H1 (cell line): Measurements from ENCODE around the gene SMARCA1. TPM values are rescaled to one million over a fixed set of nuclear protein-coding genes. Genes with fewer than 3 reads are reported as not detected.

Source experiments
- BCL11A ChIP-seq, 2 experiments: IDR thresholded peaks; one replicate each; pipeline ENCODE4 v1.6.1; 2011; ENCODE audit warnings: low read depth in 2 of 2, low read length in 2 of 2, mild to moderate bottlenecking in 2 of 2
- CHD7 ChIP-seq: fragments of 300-600 bp; sonication (generic); IDR thresholded peaks from 2 replicates; pipeline ENCODE4 v1.7.1; 2012; ENCODE audit warnings: low read length, moderate library complexity, mild to moderate bottlenecking, inconsistent platforms; ENCODE audit not compliant: insufficient replicate concordance
- GABPA ChIP-seq: IDR thresholded peaks from 2 replicates; pipeline ENCODE4 v1.6.1; 2011; ENCODE audit warnings: mild to moderate bottlenecking, low read length, moderate library complexity, borderline replicate concordance; ENCODE audit not compliant: insufficient read depth
- KDM1A ChIP-seq: fragments of 200-600, 300-600 bp; sonication (generic); IDR thresholded peaks from 2 replicates; pipeline ENCODE4 v1.7.1; 2016; ENCODE audit warnings: mild to moderate bottlenecking, low read length, borderline replicate concordance
- POLR2A ChIP-seq, 2 experiments: IDR thresholded peaks; 1 replicate in 1 of 2; 2 replicates in 1 of 2; pipeline ENCODE4 v1.6.1; 2011; ENCODE audit warnings: low read depth in 2 of 2, low read length in 2 of 2, mild to moderate bottlenecking in 2 of 2; ENCODE audit errors: control extremely low read depth in 1 of 2
- POLR2AphosphoS5 ChIP-seq: IDR thresholded peaks from 2 replicates; pipeline ENCODE4 v1.6.1; 2011; ENCODE audit warnings: low read depth, low read length
- POU5F1 ChIP-seq: IDR thresholded peaks from 2 replicates; pipeline ENCODE4 v1.6.1; 2011; ENCODE audit warnings: low read depth, mild to moderate bottlenecking, low read length, moderate library complexity
- RBBP5 ChIP-seq: IDR thresholded peaks from 2 replicates; pipeline ENCODE4 v1.7.1; 2012; ENCODE audit warnings: low read depth, mild to moderate bottlenecking, inconsistent platforms, low read length, moderate library complexity, borderline replicate concordance
- SUZ12 ChIP-seq: fragments of 200-600 bp; sonication (generic); IDR thresholded peaks from 2 replicates; pipeline ENCODE4 v1.6.1; 2012; ENCODE audit warnings: mild to moderate bottlenecking, inconsistent platforms, low read length, moderate library complexity, mixed read lengths
- polyA plus RNA-seq, 7 experiments: library from polyadenylated mRNA; depleted of rRNA in 3 of 7; stranded (reverse) in 5 of 7; unstranded in 2 of 7; fragments of >200 nt in 5 of 7; fragments of 200-250 nt in 2 of 7; gene quantifications; 1 replicate in 5 of 7; 2 replicates in 1 of 7; 4 replicates in 1 of 7; pipeline versions ENCODE4 v1.2.1 to v1.2.3, GENCODE V29; 2011 to 2013; ENCODE audit warnings: missing spikeins in 2 of 7, mixed read lengths in 2 of 7
- total RNA-seq: library from RNA; stranded (reverse); fragmentation: NEBNext Ultra II Directional; extraction: Animal tissue kit (Norgen Biotek cat#: 25700); gene quantifications from 2 replicates; pipeline ENCODE4 v1.2.1, GENCODE V29; 2021

Gene SMARCA1
- total and polyA plus RNA-seq, 2 of the 8 experiments (the other 6 are each of a cell fraction or from before 2014, with no cell fraction given) = 13.1 to 54.4 TPM

GRCh38 chrX:129540068-129540653, 16.9 kb upstream of the SMARCA1 start, which contains the start of gene OCRL (continued):
- no peak for TF ChIP-seq CHD7
- TF ChIP-seq POLR2AphosphoS5 = no peak
- no peak for TF ChIP-seq KDM1A
- TF ChIP-seq SUZ12 = no peak
- no peak for TF ChIP-seq BCL11A (IDR thresholded peaks at IDR 0.05; ENCODE audit: low read depth in 2 of 2, low read length in 2 of 2)
- TF ChIP-seq GABPA = no peak
- no peak for TF ChIP-seq POU5F1
- peak in 1 of 2 experiments; percentile 25; a peak in 1 of 3 replicates for TF ChIP-seq POLR2A (IDR thresholded peaks at IDR 0.05; ENCODE audit: control extremely low read depth in 1 of 2, low read depth in 2 of 2, low read length in 2 of 2)
- TF ChIP-seq RBBP5 = peak; percentile 40; the same call in 1 of the 2 replicates
